T follicular helper cell (primary cell): ENCODE measurements around the gene PNRC1.
"Not testable (repeated sequence)": the region's sequence is repeated elsewhere in the genome, so short reads cannot be mapped to it uniquely, and the experiment has no call there.

Experiments
- DNase-seq: peaks from one replicate; pipeline ENCODE4 v3.0.0-alpha.2; 2020; ENCODE audit warnings: low read depth

PNRC1 gene

DNA sequence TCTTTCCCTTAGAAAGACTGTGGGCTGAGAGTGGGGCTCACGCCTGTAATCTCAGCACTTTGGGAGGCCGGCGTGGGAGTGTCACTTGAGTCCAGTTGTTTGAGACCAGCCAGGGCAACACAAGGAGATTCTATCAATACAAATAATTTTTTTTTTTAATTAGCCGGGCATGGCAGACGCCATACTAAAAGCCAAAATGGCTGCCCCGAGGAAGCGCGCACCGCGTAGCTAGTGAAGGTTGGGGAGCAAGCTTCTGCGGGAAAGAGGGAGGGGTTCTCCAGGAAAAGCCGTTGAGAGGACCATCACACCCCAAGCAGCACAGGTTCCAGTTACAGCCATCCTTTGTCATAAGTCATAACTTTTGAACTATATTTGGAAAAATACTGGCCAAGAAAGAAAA lies 21.3 kb upstream of the PNRC1 start:
- DNase-seq = no peak

DNA sequence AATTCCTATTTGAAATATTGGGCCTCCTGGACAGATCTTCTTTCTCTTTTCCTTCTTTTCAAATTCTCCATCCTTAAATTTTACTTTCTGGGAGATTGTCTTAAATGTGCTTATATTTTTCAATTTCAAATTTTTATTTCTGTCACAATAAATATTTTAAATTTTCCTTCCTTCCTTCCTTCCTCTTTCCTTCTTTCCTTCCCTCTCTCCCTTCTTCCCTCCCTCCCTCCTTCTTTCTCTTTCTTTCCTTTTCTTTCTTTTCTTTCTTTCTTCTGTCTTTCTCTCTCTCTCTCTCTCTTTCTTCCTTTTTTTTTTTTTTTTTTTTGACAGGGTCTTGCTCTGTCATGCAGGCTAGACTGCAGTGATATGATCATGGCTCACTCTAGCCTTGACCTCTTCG lies 16.7 kb upstream of the PNRC1 start:
- DNase-seq = no peak

DNA sequence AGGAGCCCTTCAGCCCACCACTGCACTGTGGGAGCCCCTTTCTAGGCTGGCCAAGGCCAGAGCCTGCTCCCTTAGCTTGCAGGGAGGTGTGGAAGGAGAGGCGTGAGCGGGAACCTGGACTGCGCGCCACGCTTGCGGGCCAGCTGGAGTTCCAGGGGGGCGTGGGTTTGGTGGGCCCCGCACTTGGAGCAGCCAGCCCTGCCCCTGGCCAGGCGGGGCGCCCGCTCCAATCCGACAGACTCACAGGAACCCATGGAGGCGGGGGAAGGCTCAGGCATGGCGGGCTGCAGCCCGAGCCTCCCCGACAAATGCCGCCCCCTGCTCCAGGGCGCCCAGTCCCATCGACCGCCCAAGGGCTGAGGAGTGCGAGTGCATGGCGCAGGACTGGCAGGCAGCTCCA lies 15.6 kb upstream of the PNRC1 start:
- not testable (repeated sequence) for DNase-seq

DNA sequence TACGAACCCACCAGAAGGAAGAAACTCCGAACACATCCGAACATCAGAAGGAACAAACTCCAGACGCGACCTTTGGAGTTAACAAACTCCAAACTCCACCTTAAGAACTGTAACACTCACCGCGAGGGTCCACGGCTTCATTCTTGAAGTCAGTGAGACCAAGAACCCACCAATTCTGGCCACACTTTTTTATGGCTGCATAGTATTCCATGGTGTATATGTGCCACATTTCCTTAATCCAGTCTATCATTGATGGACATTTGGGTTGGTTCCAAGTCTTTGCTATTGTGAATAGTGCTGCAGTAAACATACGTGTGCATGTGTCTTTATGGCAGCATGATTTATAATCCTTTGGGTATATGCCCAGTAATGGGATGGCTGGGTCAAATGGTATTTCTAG lies 14.4 kb upstream of the PNRC1 start:
- not testable (repeated sequence) for DNase-seq

DNA sequence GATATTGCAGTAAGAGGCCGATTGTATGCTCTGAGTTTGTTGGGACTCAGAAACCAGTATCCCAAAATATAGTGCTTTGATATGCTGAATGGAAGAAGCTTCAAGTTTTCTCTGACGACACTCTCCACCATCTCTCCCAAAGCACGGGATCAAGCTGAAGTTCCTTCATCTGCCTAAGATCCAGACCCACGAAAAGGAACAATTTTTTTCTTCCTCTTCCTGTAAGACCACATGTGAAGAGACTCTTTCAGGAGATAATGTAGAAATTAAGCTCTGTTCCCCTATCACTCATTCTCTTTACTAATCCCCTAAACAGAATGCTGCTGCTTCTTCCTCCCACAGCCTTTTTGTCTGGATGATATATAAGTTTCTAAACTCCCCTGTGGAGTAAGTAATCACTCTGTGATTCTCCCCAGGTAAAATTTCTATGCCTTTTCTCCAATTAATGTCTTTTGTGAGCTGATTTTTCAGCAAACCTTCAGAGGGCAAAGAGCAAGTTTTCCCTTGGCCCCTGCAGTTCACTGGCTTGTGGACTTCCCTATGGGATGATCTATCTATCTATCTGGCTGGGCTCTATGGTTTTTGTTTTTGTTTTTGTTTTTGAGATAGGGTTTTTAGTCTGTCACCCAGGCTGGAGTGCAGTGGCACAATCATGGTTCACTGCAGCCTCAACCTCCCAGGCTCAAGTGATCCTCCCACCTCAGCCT lies 13.5 kb upstream of the PNRC1 start:
- no peak for DNase-seq

DNA sequence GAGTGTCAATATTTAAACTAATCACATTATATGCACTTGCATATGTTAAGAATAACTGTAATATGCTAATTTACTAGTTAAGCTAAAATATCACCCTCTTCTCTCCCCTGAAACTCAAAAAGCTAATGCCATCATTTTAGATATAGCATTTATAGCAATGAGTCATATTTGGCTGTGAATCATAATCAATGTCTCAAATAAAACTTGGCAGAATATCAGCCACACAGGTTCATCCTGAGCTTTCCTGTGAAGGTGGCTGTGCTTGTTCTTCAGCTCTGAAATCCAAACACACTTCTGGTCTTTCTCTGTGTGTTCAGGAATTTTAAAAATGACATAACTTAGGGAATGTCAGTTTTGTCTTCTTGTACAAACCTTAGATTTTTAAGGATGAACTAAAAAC lies 12.8 kb upstream of the PNRC1 start:
- DNase-seq = no peak

DNA sequence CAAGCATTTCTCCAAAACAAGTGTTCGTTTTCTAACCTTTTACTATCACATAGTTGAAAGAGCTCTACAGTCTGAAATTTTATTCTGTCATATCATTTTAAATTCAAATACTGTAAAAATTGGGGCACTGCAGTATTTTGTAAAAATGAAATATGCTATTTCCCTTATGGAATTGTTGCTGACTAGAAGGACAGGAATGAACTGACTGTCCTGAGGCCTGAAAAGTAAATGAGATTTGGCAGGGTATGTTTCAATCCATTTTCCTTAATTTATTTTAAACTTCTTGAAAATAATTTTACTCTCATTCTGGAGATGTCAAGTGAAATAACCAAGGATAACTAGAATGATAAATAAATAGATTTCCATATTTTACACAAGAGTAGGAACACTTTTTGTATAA lies 11.9 kb upstream of the PNRC1 start:
- no peak for DNase-seq

DNA sequence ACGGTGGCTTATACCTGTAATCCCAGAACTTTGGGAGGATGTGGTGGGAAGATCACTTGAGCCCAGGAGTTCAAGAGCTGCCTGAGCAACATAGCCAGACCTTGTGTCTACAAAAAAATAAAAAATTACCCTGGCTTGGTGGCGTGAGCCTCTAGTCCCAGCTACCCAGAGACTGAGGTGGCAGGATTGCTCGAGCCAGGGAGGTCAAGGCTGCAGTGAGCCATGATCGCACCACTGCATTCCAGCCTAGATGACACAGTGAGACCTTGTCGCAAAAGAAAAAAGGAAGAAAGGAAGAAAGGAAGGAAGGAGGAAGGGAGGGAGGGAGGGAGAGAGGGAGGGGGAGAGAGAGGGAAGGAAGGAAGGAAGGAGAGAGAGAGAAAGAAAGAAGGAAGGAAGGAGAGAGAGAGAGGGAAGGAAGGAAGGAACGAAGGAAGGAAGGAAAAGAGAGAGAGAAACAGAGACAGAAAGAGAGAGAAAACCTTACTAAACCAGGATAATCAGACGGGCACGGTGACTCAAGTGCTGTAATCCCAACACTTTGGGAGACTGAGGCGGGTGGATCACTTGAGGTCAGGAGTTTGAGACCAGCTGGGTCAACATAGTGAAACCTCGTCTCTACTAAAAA lies 10.9 kb upstream of the PNRC1 start:
- DNase-seq = no peak

DNA sequence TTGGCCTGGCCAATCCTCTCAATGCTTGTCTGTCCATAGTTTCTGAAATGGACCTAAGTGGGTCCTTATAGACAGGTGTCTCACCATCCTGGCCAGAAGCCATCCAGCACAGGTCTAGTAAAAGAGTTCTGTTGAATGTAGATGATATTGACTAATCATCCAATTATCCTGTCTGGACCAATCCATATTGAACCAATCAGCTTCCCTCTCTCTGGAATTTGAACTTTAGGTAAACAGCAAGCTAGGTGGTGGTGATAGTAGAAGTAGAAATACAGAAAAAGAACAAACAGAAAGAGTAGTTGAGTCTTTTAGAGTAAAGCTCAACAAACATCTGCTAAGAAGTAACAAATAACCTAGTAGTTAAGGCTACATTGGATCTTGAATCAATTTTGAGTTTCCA lies 9.5 kb upstream of the PNRC1 start:
- DNase-seq = no peak

DNA sequence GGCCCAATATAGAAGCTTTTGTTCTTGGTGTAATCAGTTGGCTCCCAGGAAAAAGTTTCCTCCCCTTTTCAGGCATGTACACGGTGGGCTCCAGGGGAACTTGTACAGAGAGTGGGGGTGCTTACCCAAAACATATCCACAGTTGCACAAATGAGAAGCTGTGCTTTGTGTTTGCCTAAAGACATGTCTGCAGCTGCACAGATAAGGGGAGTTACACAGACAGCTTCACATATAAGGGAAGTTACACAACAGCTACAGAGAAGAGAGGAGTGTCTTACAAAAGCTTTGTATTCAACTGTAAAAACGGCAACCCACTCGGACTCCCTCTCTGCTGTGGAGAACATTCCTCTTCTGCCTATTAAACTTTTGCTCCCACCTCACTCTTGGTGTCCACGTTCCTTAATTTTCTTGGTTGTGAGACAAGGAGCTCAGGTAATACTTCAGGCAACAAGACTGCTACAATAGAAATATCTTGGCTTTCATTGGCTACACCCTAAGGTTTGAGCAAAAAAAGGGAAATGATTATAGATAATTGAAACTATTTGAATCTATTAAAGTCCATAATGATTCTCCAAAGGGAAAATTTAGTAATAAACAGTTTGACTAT lies 7.4 kb upstream of the PNRC1 start:
- DNase-seq = no peak

DNA sequence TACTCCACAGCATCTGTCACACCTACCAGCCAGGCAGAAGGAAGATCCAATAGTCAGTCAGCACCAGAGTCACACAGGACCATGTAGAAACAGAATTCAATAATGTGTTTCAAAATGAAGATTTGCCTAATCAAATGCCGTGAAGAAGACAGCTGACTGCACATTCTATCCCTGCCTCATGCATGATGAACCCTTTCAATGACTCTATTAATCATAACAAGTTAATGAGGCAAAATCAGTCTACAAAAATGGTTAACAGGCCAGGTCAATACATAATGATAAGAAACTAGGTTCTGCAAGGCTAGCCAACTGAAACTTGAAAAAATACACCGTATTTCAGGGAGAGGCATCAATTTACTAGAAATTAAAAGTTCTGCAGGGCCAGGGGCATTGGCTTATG lies 6.7 kb upstream of the PNRC1 start:
- no peak for DNase-seq

DNA sequence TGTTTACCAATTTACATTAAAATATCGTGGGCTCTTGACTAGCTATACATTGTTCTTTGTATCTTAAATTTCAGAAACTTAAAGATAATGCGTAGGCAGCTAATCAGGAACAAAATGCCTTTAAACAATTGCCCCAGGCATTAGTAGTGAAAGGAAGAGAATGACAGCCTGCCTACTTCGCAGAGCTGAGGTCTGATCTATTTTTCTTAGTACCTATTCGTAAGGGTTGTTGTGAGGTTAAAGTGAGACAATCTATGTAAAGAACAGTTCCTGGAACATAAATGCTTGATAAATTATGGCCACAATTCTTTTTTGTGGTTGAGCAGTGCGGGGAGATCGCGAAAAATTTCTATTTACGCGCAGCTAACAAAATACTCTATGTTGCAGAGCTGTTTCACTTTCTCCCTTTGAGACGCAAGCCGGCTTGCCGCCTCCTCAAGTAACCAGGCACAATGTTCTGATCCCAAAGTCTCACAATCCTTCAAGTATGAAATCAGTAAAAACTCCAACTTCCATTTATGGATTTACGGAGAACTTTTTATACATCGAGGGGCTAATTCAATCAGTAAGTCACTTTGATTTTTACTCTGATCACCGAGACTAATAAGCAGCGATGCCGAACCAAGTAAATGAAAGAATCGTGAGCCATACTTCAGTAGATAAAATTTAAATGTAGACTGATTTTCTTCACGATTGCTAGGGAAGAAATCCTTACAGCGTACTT lies 878 bp upstream of the PNRC1 start:
- DNase-seq = peak; percentile 21

DNA sequence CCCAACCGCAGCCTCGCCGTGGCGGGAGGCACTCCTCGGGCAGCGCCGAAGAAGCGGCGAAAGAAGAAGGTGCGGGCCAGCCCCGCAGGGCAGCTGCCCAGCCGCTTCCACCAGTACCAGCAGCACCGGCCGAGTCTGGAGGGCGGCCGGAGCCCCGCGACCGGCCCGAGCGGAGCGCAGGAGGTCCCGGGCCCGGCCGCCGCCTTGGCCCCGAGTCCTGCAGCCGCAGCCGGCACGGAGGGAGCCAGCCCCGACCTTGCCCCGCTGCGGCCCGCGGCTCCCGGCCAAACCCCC lies 525 bp downstream of the PNRC1 start:
- no peak for DNase-seq

DNA sequence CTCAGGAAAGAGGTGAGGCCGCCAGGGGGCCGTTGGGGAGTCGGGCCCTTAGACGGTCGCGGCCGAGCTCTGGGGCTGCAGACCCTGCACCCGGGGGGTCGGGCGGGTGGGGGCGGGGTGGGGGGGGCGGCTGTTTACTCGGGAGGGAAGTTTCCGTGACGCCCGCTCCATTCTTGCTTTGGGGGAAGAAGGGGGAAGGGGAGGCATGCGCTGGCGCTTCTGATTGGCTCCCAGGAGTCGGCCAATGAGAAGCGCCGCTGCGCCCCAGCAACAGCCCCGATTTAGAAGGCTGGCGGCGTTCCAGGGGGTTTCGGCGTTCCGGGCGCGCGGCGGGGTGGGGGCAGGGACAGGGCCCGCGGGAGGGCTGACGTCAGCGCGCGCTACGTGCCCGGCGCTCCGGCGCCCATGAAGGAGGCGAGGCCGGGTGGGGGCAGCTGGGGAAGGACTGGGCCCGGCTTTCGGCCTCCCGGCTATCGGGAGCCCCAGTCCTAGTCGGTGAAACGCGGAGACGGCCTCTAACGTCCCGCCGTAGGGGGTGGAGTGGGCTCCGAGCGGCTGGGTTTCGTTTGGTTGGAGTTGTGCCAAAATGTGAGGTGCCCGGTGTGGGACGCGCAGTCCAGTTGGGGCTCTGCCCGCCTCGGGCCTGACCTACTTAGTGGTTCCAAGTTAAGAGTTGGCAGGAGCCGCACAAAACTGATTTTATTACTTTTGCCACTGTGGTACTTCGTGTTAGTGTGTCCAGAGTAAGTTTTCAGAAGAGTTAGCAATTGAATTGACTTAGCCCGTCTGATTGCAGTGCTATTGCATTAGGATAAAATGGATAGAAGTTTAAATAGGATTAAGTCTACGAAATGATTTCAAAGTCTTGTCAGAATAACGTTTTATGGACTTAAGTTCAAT lies 1.1 kb downstream of the PNRC1 start:
- peak; percentile 98 for DNase-seq

DNA sequence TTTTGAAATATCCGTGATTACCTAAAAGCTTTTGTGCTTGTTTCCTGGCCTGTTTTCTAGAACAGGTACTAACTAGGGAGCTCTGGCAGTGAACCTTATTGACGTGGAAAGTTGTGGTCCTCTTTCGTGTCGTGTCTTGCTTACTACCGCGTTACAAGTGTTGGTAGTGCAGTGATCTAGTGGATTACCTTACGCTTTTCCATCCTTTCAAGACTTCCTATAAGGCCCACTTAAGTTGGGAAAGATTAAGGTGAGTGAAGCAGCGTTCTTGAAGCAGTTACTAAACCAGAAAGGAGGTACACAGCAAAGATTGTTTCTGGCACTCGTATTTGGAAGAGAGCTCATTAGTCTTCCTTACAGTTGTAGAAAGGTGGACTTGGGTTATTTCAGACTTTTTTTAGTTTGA lies 1.9 kb downstream of the PNRC1 start:
- no peak for DNase-seq

DNA sequence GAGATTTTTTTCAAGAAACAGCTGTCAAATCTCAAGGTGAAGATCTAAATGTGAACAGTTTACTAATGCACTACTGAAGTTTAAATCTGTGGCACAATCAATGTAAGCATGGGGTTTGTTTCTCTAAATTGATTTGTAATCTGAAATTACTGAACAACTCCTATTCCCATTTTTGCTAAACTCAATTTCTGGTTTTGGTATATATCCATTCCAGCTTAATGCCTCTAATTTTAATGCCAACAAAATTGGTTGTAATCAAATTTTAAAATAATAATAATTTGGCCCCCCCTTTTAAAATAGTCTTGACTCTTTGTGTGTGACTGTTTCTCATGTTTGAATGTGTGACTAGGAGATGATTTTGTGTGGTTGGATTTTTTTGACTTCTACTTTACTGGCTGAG lies 4.0 kb downstream of the PNRC1 start:
- DNase-seq = no peak

DNA sequence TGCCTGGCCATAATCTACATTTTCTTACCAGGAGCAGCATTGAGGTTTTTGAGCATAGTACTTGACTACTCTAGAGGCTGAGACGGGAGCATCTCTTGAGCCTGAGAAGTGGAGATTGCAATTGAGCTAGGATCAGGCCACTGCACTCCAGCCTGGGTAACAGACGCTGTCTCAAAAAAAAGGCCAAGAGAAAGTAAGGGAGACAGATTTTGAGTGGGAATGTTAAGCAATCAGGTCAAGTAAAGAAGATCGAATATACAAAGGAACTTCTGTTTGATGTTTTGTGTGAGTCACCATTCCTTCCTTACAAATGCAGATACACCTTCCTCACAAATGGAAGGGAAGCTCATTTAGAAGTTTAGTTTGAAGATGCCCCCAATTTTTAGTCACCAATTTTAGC lies 4.4 kb downstream of the PNRC1 start:
- DNase-seq = no peak

DNA sequence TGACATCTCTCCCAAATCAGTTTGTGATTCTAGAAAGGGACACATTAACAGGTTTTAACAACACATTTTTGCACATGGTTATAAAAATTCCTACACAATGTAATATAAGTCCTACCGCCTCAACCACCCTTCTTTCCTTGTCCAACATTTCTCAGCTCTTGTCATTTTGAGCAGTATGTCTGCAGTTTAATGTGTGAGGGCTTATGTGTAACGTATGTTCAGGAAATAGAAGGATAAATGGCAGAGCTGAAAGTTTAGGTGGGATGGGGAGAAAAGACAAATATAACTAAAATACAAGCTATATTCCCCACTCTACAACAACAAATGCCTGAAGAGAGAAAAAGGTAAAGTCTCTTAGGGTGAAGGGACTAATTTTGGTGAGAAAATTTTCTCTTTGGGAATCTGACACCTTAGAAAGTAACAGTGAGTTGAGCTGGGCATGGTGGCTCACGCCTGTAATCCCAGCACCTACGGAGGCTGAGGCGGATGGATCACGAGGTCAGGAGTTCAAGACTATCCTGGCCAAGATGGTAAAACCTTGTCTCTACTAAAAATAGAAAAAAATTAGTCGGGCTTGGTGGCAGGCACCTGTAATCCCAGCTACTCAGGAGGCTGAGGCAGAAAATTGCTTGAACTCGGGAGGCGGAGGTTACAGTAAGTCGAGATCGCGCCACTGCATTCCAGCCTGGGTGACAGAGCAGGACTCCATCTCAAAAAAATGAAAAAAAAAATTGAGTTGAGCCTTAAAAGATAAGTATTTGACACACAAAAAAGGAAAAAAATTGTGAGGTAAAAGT lies 5.1 kb downstream of the PNRC1 start:
- DNase-seq = no peak

DNA sequence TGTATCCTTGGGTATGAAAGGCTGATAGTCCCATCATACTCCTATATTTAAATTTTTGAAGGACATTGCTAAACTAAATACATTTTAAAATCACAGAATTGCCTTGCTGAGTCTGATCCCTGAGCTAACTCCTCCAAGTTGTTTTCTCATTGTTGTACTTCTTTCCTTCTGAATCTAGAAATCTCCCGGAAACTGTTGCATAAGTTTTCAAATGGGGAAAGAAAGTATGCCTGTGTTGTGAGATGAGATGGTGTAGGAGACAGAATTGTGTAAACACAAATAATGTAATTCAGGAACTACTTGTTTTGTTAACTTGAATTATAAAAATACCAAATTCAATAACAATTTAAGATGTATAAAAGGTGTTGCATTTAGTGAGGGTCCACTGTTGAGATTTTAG lies 7.3 kb downstream of the PNRC1 start:
- no peak for DNase-seq

DNA sequence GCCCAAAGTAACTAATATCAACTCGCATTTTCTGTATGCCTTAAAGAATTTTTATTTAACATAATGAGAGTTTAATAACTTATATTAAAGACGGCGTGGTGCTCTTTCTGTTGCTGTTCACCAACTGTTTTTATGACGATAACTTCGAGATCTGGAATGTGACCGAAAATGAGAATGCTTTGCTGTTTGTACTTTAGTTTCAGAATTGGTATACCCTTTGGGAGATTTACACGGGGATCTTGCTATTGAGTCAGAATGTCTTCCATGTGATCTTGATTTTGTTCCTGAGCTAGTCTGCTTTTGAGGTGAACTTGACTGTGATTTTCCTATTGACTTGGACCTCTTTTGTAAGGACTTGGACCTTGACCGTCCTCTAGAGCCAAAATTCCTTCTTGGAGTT lies 17.9 kb downstream of the PNRC1 start:
- no peak for DNase-seq

DNA sequence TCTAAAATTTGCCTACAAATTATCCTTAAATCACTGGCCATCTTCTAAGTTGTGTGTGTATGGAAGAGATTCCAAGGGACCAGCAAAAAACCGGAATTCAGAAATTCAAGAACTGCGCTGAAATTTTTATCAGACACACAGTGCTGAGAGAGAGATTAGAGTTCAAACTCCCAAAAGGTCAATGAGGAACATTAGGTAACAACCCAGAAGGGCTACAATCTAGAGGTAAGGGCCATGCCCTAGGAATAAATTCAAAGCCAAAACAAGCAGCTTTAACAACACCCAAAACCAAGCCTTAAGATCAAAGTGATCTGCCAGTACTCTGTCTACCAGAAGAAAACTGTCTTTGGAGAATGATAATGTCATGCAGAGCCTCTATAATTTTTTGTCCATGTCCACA lies 19.6 kb downstream of the PNRC1 start:
- DNase-seq = no peak
